NB4 (cell line): ENCODE results near the gene KDF1.

ENCODE experiments used
- DNase-seq: peaks from one replicate; pipeline ENCODE4 v3.0.0; 2010; ENCODE audit warnings: low read depth
- H3K4me3 ChIP-seq: one replicate; pipeline ENCODE4 v1.5.1; 2011; ENCODE audit warnings: mild to moderate bottlenecking, low read depth, low read length, moderate library complexity
- CTCF ChIP-seq: IDR thresholded peaks from one replicate; pipeline ENCODE4 v1.5.1; 2012; ENCODE audit warnings: low read depth, low read length
- MAX ChIP-seq: IDR thresholded peaks from 2 replicates; pipeline ENCODE4 v1.6.1; 2011; ENCODE audit warnings: low read depth, low read length
- MYC ChIP-seq: IDR thresholded peaks from 2 replicates; pipeline ENCODE4 v1.6.1; 2011; ENCODE audit warnings: low read depth, low read length
- POLR2A ChIP-seq: IDR thresholded peaks from 2 replicates; pipeline ENCODE4 v1.6.1; 2011; ENCODE audit warnings: mild to moderate bottlenecking; ENCODE audit not compliant: insufficient read length; ENCODE audit errors: extremely low read depth

Gene KDF1

GRCh38 chr1:27004471-27005165 lies 44.4 kb upstream of the KDF1 start:
- TF ChIP-seq POLR2A = no peak
- no peak for TF ChIP-seq CTCF
- TF ChIP-seq MYC = no peak
- H3K4me3 ChIP-seq = no peak overlapping the region
- peak; percentile 86 for DNase-seq

- TF ChIP-seq CTCF = no peak
- no peak for TF ChIP-seq MAX
- TF ChIP-seq MYC = no peak
- no peak for TF ChIP-seq POLR2A
- no peak for DNase-seq
- no peak overlapping the region for H3K4me3 ChIP-seq
Measured at GRCh38 chr1:27003745-27004470, 43.6 kb upstream of the KDF1 start.

- peak; percentile 40 for TF ChIP-seq POLR2A
- TF ChIP-seq MYC = no peak
- TF ChIP-seq MAX = peak; percentile 23; the same call in 1 of the 2 replicates
- no peak for TF ChIP-seq CTCF
- H3K4me3 ChIP-seq = peak overlapping the region; percentile 44
- peak; percentile 98 for DNase-seq
Measured at GRCh38 chr1:27001570-27002360, 41.5 kb upstream of the KDF1 start.

GRCh38 chr1:27000817-27001460 lies 40.7 kb upstream of the KDF1 start:
- TF ChIP-seq MYC (no peak), POLR2A (no peak), MAX (no peak), CTCF (no peak)
- no peak overlapping the region for H3K4me3 ChIP-seq
- no peak for DNase-seq

GRCh38 chr1:27000090-27000816 lies 40.0 kb upstream of the KDF1 start:
- no peak for TF ChIP-seq MYC
- no peak for TF ChIP-seq POLR2A
- no peak for TF ChIP-seq MAX
- no peak for TF ChIP-seq CTCF
- no peak overlapping the region for H3K4me3 ChIP-seq
- no peak for DNase-seq
